SH-SY5Y (cell line): ENCODE data around the gene GGCX.

Experiments used
- GATA2 ChIP-seq: IDR thresholded peaks from 2 replicates; pipeline ENCODE4 v1.6.1; 2011; ENCODE audit warnings: mild to moderate bottlenecking, low read depth, low read length
- GATA3 ChIP-seq: IDR thresholded peaks from 2 replicates; pipeline ENCODE4 v1.6.1; 2011; ENCODE audit warnings: low read depth, mild to moderate bottlenecking, low read length, moderate library complexity

The GGCX gene

DNA sequence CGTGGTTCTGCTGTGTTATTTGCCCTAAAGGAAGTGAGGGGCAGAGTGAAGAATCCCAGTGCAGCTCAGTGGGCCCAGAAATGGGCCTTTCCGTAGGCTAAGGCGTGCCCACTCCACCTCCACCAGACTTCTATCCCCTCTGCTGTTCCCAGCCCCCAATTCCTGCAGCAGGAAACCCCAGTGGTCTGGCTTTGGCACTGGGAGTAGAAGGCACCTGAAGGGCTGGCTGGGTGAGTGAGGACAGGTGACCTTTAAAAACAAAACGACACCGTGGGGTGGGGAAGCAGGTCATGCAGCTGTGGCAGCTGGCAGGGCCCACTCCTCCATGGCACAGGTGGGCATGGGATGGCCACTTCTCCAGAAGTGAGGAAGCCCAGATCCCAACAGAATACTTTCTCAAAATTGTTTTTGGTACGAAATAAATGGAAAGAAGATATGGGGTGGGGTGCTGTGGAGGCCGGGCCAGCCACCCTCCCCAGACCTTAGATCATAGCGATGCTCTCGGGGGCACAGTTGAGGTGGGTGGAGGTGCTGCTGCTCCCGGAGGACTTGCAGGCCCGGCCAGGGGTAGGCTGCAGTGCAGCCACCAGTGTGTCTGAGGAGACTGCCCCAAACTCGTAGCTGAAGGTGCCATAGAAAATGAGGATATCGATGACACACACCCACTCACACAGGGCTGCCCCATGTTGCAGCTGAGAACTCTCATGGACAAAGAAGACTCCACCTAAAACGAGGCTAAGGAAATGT, 37.5 kb upstream of the GGCX start:
- TF ChIP-seq GATA2: no peak
- no peak for TF ChIP-seq GATA3

DNA sequence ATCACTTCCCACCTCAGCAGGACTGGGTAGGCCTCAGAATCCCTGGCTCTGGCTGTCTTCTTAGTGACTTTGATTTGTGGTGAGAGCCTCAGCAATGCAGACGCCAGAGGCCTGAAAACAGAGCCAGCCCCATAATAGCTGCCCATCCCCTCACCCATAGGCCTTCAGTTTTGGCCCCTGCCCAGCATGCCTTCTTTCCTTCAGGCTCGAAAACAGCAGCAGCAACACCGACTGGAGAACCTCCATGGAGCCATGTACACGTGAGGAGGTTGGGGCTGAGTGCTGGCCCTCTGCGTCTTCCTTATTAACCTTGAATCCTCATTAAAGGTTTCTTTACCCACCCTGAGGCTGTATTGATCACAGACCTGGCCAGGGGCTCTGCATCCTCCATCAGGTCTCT, 35.9 kb upstream of the GGCX start:
- no peak for TF ChIP-seq GATA3
- no peak for TF ChIP-seq GATA2

DNA sequence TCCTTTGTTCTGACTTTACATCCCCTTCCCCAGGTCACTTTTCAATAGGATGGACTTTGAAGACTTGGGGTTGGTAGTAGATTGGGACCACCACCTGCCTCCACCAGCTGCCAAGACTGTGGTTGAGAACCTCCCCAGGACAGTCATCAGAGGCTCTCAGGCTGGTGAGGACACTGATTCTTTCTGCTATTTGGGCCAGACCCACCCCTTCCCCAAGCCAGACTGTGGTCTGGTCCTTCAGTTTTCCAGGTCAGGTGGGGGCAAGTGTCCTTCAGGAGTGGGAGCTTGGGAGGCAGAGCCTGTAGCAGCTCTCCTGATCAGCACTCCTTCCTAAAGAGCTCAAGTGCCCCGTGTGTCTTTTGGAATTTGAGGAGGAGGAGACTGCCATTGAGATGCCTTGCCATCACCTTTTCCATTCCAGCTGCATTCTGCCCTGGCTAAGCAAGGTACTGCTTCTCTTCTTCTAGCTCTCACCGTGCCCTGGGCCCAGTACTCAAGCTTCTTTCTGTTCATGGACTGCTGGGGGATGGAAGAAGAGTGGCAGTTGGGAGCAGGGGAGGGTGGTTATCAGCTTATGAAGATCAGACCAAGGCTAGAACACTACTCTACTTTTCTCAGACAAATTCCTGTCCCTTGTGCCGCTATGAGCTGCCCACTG, 35.3 kb upstream of the GGCX start:
- no peak for TF ChIP-seq GATA2
- no peak for TF ChIP-seq GATA3

- TF ChIP-seq GATA2: no peak
- no peak for TF ChIP-seq GATA3
Measured at GRCh38 chr2:85596026-85596333, 34.7 kb upstream of the GGCX start.

DNA sequence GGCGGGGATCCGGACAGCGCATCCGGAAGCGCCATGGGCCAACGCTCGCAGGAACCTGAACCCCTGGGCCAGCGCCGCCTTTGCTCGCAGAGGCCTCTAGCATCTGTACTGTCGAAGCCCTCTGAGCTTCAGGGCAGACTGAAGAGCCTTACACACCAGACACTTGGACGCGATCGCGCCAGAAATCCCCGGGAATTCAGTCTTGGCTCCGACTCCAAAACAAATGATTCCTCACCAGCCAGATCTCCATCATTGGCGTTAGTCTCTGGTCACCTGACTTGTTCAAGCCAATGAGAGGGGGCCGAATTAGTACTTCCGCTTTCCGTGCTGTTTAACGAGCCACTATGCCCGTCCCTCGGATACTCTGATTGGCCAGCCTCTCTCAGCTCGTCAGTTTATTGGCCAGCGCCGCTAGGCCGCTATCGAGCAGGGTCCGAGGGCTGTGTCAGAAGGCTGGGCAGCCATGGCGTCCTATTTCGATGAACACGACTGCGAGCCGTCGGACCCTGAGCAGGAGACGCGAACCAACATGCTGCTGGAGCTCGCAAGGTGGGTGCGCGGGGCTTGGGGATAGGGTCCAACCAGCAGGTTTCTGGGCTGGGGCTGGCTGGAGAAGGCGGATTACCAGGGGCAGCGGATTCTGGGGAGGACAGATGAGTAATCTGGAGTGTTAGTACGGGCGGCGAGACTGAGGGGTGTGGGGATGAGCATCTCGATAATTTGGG, 34.2 kb upstream of the GGCX start, which contains the start of gene RNF181:
RNF181 (plus strand) TSS at position 445 of the 725 bp plus-strand sequence; CDS start at position 464, 19 bp downstream.
- no peak for TF ChIP-seq GATA2
- no peak for TF ChIP-seq GATA3

- TF ChIP-seq GATA2 (no peak), GATA3 (no peak)
Measured at GRCh38 chr2:85594715-85595300, 33.5 kb upstream of the GGCX start.

GRCh38 chr2:85593023-85593422, 31.7 kb upstream of the GGCX start:
- TF ChIP-seq GATA2: no peak
- no peak for TF ChIP-seq GATA3

DNA sequence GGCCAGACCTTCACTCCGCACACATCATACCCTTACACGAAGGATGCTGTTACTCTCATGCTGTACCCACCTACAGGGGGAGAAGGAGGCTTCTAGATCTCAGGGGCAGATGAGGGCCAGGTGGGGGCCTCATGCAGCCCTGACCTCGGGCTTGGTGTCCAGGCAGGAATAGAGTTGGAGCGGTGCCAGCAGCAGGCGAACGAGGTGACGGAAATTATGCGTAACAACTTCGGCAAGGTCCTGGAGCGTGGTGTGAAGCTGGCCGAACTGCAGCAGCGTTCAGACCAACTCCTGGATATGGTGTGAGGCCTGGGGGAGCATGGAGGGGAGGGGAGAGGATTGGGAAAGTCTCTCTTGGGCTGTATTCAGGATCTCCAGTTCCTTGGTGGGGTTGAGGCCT, 30.3 kb upstream of the GGCX start:
- TF ChIP-seq GATA2 (peak; percentile 39; the same call in 1 of the 2 replicates), GATA3 (no peak)

DNA sequence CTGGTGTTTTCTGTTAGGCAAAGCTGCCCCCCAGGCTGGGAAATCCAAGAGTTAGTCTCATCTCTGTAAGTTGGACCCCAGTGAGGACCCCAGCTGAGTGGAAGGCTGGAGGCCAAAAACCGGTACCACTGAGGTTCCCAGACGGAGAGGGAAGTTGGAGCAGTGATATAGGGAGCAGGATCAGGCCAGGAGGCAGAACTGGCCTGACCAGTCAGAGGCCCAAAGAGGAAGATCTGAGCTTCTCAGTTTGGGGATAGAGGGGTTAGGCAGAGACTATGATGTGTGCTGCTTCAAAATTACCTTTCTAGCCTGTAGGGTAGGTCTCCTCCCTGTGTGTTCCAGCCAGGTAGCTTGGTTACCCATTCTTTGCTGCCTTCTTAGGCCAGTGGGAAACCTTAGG, 29.7 kb upstream of the GGCX start:
- TF ChIP-seq GATA3 (no peak), GATA2 (no peak)

GRCh38 chr2:85589982-85590791, 28.9 kb upstream of the GGCX start:
- no peak for TF ChIP-seq GATA3
- no peak for TF ChIP-seq GATA2

GRCh38 chr2:85589181-85589580, 27.9 kb upstream of the GGCX start:
- TF ChIP-seq GATA2 (no peak), GATA3 (no peak)

DNA sequence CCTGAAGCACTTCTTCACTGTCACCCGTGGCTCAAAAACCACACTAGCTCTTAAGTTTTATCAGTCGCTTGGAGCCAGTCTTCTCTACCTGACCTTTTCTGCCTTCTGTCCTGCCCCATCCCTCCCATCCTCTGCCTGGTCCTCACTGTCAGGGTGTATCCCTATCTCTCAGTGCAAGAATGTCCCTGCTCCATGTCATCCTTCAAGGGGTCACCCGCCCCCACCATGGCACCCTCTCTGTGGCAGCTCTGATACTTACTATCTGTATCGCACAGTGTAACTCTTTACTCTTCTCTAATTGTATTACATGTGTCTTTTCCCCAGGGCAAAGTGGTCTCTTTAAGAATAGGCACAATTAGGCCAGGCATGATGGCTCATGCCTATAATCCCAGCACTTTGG, 27.4 kb upstream of the GGCX start:
- no peak for TF ChIP-seq GATA2
- no peak for TF ChIP-seq GATA3

DNA sequence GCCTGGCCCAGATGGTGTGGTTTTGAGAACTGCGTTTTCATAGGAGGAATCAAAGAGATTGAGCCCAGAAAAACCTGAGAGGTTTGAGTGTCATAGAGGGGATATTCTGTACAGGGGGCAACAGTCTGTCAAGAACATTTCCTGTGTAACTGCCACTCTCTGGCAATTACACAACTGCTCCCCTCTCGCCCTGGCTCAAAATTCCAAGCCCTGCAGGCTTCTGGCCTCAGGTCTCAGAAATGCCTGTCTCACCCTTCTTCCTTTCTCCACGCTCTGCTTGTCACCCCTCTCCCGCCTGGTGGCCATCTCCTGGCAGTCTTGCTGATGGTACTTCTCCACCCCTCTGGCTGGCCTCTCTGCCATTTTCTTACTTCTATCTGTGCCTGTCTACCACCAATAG, 26.9 kb upstream of the GGCX start:
- no peak for TF ChIP-seq GATA2
- TF ChIP-seq GATA3: no peak

GRCh38 chr2:85585781-85586105, 24.4 kb upstream of the GGCX start:
- TF ChIP-seq GATA3 (no peak), GATA2 (no peak)
